ENCODE data around the gene SLC44A4.

GRCh38 chr6:31842053-31842452, 36.7 kb downstream of the SLC44A4 start:
- 0 out of 2 replicates have a peak, but pooled peaks have one; percentile 4 for TF ChIP-seq POLR2AphosphoS5 (IDR thresholded peaks at IDR 0.05; ENCODE audit: borderline replicate concordance, low read depth, low read length)
- no peak for TF ChIP-seq EZH2 (IDR thresholded peaks at IDR 0.05)
